Measurements from ENCODE around the gene SORBS1.

- TF ChIP-seq CTCF (IDR thresholded peaks at IDR 0.05) (no peak), EZH2 (IDR thresholded peaks at IDR 0.05; ENCODE audit: borderline replicate concordance, insufficient read depth, low read depth, low read length, poor library complexity, severe bottlenecking) (no peak)
Observed at GRCh38 chr10:95416270-95416669, 144.9 kb downstream of the SORBS1 start.
